HUDEP-2 (cell line): Measurements from ENCODE around the gene RGPD6.
"Not testable (repeated sequence)": the region's sequence is repeated elsewhere in the genome, so short reads cannot be mapped to it uniquely, and the experiment has no call there.

Source experiments
- DNase-seq, 76 experiments: peaks; one replicate each; lab custom pipeline; 2025; ENCODE audit not compliant: unreplicated experiment in 76 of 76; lab: John Stamatoyannopoulos, UW

The RGPD6 gene

DNA sequence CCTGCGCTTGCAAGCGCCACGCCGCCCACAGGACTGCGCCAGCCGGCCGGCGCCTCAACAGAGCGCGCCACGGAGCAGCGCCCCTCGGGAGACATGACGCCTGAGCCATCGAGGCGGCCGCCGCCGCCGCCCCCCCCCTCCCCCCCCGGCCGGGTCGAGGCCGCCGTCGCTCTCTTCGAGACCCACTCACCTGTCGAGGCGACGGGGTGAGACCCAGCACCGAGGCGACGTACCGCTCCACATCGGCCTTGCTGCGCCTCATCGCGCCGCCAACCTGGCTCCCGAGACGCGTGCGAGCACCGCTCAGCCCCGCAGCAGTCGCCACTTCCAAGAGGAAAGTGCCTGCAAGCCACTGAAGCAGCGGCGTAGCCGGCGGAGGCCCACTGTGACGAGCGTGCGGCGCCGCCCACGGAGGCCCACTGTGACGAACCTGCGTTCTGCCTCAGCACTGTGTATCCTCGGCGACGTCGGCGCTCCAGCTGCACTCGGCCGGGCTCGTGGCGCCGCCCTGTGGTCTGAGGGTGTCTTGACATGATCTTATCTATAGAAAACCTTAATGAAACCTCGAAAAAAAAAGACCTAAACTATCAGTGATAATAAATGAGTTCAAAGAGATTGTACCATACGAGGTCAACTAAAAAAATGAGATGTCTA lies at the start of gene RGPD6:
Gene RGPD6, minus strand, starts transcription at position 460 of the 654 bp plus-strand sequence. Its CDS starts 198 bp downstream, at position 262.
- not testable (repeated sequence) for DNase-seq

DNA sequence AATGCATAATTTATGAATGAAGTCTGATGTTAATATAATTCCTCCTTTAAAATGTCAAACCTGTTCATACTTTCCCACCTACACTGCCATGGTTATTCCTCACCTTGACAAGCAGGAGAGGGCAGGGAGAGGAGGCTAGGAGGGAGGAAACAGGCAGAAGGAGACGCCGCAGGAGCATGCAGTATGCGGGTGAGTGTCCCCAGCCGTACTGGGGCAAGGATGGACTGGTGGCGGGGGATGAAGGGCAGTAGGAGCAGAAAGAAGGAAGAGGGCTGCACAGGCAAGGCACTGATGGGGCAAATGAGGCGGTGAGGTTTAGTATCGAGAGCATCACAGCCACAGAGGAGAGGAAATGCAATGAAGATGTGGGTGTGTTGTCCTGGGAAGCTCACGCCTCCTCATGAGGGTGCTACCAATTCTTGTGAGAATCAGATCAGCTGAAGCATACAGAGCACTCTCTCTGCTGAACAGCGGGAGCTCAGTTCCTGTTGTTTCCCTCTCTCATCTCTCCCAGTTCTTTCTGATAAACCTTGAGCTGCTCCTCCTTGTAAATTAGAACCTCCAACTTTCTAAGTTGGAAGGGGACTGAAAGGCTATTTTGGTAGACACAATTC lies 42.4 kb upstream of the RGPD6 start:
- DNase-seq: not testable (repeated sequence)

DNA sequence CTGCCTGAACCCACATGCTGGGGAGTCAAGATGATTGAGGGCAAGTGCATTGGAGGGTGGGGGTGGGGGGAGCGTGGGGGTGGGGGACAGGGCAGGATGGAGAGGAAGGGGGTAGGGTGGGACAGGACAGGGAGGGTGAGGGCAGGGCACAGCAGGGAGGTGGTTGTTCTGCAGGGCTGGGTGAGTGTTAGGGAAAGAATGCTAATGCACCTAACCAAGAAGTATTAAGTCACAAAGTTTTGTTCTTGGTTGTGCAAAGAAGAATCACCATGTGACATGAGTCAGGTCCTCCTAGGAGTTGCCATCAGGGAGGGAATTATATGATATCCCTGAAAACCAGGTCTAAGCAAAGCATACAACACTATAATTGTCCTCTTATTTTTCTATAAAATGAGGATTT lies 36.9 kb upstream of the RGPD6 start:
- not testable (repeated sequence) for DNase-seq

DNA sequence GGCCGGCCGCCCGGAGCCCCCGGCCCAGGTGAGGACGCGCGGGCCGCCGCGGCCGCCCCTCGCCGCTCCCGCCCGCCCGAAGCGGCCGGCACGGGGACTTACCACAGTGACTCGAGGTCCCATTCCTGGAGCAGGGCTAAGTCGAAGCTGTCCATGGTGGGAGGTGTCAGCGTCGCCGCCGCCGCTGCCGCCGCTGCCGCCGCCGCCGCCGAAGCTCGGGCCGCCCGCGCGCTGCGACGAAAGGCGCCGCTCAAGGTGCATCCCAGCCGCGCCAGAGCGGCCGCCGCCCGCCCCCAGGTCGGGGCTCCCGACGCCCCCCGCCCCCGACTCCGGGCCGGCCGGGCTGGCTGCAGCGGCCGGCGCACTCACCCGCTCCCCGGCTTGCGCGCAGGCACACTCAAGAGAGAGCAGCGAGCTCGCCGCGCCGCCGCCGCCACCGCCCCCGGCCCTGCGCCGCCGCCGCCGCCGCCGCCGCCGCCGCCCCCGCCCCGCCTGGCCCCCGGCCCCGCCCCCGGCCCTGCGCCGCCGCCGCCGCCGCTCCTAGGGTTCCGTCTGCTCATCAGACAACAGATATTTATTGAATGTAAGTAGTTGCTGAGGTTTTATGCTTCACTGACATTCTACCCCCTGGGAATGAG lies 33.7 kb upstream of the RGPD6 start:
- DNase-seq: not testable (repeated sequence)

DNA sequence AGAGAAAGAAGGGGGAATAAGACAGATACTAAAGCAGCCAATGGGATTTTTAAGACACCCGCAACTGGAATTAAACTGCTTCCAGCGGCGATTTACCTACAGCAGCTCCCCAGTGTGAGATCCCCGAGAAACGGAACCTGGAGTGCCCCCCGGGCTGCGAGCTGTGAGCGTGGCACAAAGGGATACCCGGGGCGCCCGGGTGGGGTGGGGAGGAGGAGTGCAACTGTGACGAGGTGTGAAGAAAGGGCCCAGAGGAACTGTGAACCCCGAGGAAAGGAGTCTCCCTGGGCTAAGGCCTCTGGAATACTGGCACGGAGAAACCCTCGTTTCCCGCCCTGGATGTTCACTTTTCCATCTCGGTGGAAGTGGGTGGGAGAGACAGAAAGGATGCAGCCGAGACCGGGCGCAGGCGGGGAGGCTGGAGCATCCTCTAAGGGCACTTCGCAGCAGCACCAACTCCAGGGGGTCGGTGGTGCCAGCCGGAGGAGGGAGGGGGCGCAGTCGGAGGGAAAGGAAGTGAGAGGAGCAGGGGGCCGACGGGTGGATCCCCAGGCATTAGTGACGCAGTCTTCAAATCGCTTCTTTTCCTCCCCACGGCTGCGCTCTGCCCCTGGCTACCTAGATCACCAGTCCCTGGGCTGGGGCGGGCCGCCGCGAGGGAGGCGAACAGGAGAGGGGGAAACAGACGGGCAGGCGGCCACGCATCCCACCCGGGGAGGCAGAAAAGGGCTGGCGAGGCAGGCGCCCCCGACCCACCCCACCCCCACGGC lies 33.0 kb upstream of the RGPD6 start:
- DNase-seq: not testable (repeated sequence)

DNA sequence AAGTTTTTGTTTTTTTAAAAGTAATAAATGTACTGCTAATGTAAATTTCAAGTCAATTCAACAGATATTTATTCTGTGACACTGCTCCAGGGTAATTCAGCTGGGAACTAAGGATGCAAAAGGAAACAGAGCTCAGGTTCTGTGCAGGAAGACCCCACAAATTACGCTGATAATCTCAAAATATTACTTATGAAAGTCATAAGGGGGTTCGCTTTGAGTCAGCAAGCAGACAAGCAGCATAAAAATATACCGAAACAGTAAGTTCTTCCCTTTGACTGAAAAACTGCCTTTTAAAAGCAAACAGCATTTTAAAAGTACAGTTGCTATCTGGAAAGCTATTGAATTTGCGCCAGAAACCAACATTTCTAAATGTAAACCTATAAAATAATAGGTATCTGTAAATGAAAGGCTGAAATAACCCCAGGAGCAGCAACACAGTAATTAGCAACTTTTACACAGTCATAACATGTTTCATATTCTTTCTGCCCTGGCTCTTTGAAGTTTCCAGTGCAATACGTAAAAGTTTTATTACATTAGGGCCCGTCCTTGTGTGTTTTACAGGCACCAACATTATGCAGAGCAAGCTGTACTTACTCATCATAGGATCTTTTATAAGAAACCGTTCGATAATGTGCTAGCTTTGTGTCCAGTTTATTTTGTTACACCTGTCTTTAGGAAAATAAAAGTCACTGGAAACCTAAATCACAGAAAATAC lies 31.9 kb upstream of the RGPD6 start:
- DNase-seq: not testable (repeated sequence)

DNA sequence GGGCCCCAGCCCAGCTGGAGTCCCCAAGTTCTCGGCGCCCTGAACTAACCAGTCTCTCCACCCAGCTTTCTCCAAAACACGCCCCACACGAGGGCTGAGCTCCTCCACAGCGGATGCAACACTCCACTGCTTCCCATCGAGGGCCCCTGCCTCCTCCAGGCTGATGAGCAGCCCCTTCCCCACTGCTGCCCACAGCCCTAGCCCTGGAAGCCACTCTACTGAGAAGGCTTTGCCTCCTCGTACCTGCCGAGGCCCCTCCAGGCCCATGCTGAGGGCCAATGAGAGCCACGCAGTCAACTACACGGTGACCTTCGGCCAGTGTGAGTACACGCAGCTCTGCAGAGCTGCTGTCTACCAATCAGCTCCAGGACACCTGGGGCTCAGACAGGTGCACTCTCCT lies 28.0 kb upstream of the RGPD6 start:
- DNase-seq: not testable (repeated sequence)

DNA sequence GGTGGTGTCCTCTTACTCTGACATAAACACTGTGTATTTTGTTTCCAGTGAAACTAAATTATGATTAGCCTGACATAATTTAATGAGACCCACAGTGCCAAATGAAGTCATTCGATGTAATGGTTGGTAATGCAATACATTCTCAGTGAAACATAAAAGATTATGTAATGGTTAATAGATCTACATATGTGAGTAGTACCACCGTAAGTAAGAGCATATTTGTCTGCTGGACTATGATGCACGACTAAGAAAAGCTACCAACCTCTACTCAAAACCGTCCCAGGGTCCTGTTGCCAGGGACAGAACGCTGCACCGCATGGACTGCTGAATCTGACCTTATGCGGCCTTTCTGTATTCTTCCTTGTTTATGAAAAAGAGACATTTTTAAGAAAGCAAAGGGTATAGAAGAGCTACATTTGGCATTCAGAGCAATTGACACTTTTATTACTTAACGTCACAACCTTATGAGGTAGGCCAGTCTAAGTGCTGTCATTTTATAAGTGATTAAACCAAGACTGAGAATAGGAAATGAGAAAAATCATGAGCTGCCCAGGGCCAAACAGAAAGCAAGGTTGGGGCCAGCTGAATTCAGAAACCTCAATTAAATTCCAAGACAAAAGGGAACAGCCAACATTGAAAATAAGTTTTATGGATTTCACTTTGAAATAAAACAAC lies 27.0 kb upstream of the RGPD6 start:
- not testable (repeated sequence) for DNase-seq

DNA sequence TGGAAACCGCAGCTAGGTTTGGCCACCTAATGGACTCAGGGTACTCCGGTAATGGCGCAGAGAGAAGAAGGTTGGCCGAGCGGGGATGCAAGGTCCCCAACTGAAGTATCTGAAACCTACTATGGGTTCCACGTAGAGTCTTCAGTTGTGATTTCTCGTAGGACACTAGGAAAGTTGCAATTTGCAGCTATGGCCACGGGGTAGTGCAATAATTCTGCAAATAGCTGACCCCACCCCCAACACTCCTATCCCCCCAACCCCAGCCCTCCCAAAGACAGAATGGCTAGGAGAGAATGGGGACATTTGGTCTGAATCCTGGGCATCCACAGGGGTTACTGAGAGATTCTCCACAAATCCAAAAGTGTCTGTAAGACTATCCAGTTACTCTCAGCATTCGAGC lies 25.1 kb upstream of the RGPD6 start:
- not testable (repeated sequence) for DNase-seq

DNA sequence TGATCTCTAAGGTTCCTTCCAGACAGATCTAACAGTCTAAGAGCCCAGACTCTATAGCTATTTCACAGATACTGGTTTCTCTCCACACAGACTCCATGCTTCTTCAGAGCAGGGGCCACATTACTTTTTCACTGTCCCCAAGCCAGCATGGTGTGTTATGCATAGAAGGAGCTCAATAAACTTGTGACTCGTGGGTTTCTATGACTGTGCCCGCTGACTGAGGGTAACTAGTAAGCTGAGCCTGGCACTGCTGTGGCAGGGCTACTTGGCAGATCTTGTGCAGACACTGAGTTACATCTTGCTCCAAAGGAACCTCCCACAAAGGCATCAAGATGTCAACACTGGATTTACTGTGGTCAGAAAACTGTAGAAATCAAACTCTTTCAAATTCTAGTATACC lies 15.0 kb upstream of the RGPD6 start:
- not testable (repeated sequence) for DNase-seq

DNA sequence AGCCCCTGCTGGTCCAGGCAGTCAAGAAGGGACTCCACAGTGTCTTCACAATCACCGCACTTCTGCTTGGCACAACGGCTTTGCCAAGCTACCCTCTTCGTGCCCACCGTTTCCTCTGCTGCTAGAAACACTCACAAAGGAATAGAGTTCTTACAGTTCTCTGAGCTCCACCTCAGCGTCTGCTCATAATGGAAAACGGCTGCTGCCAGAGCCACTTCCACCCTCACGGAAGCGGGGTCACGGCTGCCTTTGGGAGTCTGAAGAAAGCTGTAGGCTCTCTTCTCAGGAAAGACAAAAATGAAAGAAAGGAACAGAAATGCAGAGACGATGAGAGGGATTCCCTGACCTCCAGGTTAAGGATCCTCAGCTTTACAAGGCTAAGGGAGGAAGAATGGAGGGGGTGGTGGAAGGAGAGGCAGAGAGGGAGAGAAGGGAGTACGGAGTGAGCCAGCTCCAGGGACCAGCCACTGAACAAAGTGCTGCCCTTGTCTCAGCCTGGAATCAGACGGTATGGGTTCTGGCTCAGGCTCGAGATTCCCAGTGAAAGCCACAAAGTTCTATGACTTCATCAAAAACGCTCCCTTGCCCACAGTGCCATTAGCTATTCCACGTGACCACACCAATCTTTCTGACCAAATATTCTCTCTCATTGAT lies 12.8 kb upstream of the RGPD6 start:
- DNase-seq: not testable (repeated sequence)

DNA sequence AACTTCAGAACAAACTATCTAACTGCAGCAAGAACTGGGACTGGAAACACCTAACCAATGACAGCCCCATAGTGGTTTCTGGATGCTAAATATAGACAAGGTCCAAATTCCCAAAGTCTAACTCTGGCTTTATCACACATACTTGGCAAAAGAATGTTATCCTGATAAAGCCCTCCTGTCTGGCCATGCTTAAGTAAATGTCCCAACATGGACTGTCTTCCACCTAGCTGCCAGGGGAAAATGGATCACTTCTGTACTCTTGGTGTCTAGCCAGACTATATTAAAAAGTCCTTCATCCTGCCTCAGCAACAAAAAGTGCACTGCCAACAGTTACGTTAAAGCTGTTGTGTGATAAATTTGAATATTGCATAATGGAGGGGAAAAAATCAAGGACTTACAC lies 11.5 kb upstream of the RGPD6 start:
- DNase-seq: not testable (repeated sequence)

DNA sequence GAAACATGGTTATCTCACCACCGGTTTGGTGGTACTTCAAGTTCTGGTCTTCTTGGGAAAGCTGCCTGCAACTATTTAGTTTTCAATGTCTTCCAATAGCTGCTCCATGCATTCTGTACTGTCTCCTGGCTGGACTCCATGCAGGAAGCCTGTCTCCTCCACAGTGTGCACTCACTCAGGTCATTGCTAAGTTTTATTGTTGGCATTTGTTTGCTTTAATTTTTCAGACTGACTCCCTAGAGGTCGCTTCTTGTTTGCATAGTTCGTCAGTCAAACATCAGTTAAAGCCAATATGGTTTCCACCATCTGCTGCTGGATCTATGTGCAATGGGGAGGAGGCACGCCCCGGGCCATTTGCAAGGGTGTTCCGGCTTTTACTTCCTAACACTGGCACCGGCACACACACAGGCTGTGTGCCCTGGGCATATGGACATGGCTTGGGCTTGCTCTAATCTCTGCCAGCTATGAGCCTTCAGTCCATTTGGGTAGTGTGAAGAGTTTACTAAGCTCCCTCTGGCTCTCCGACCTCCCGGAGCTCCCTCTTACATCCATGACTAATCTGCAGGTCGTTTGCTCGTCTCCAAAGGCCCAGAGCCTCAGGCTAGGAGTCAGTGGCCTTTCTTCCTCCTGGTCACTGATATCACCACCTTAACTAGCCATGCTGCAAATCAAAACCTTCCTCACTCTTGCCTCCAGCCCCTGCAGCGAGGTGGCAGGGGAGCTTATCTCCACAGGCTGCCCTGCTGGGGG lies 2.4 kb upstream of the RGPD6 start:
- not testable (repeated sequence) for DNase-seq

DNA sequence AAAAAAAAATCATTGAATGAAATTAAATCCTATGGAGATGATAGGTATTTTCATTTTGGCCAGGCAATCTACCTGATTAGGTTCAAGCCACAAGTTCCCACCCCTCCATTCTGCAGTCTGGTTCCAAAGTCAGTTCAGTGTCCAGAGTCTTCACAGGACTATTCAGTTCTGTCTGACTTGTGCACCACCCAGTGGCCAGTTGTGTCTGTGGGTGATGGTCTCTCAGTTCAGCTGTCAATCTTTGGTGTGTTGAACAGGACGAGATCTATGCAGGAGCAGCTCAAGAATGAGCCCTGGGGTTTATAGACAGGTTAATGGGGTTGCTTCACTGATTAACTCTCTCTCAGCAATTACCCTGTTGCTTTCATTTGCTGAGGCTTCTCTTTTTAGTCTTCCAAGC lies 1.4 kb upstream of the RGPD6 start:
- DNase-seq: not testable (repeated sequence)

DNA sequence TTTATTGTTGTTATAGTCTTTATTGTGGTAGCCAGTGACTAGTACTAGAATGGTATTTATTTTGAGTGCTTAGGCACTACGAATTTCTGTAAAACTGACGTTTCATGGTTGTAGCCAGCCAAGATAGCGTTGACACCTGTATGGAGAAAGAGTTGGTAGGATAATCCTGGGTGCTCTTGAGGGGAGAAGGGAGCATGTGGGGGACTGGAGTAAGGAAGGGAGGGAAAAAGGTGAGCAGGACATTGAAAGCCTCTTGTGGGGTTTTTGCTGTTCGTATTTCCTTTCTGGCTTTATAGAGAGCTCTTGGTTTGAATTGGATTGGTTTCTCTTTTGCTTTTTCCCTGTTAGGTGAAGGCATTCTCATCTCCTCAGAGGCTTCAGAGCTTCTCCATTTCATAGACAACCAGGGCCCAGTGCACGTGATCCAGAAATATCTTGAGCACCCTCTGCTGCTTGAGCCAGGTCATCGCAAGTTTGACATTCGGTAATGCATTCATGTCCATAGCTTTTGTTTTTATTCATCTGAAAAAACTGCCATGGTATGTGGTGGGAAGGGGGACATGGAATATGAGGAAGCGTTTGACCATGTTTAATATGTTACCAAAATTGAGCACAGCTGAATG lies 77.2 kb downstream of the RGPD6 start:
- DNase-seq: not testable (repeated sequence)

DNA sequence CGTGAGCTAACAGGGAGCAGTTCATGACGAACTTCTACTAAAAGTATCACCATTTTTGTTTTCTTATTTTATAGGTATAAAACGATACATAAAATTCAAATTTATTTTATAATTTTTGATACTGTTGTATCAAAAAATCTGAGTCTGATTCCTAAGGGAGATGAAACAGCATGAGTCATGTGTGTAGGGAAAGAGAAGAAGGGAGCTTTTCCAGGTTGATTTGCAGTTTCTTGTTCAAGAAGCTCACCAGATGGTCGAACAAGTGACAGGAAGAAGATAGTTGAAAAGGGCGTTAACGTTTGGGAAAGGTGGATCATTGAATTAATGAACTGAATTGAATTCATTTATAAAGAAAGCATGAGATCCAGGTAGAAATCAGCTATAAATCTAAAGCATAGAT lies 81.0 kb downstream of the RGPD6 start:
- not testable (repeated sequence) for DNase-seq

DNA sequence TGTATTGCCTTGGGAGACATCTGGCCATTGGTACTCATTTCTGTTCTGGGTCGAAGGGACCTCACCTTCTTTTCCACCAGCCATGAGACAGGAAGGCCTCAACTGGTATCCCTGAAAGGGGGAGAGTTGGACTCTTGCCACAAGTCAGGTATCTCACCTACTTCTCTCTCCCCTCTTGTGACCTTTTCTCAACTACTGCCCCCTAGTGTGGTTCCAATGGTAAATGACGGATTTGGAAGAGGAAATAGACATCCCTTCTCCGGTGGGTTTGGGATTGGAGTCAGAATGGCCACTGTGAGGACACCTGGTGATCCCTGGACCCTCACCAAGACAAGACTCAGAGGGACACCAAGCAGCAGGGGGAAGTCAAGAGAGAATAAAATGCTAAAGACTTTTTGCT lies 82.5 kb downstream of the RGPD6 start:
- not testable (repeated sequence) for DNase-seq

DNA sequence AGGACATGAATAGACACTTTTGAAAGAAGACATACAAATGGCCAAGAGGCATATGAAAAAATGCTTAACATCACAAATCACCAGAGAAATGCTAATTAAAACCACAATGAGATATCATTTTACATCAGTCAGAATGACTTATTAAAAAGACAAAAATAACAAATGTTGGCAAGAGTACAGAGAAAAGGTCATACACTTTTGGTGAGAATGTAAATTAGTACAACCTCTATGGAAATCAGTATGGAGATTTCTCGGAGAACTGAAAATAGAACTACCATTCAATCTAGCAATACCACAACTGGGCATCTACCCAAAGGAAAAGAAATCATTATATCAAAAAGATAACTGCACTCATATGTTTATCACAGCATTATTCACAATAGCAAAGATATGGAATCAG lies 88.0 kb downstream of the RGPD6 start:
- DNase-seq: not testable (repeated sequence)
